Astrocyte of the hippocampus (primary cell): ENCODE measurements around the gene NEMP2.

Experiments
- DNase-seq: peaks from one replicate; pipeline ENCODE4 v3.0.0; 2011; ENCODE audit warnings: low read depth, low spot score

The NEMP2 gene

DNA sequence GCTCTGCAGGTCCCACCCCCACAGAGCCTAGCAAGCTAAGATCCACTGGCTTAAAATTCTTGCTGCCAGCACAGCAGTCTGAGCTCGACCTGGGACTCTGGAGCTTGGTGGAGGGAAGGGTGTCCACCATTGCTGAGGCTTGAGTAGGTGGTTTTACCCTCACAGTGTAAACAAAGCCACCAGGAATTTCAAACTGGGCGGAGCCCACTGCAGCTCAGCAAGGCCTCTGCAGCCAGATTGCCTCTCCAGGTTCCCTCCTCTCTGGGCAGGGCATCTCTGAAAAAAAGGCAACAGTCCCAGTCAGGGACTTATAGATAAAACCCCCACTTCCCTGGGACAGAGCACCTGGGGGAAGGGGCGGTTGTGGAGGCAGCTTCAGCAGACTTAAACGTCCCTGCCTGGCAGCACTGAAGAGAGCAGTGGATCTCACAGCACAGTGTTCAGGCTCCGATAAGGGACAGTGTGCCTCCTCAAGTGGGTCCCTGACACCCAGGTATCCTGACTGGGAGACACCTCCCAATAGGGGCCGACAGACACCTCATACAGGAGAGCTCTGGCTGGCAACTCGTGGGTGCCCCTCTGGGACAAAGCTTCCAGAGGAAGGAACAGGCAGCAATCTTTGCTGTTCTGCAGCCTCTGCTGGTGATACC, 20.0 kb upstream of the NEMP2 start:
- DNase-seq = no peak

DNA sequence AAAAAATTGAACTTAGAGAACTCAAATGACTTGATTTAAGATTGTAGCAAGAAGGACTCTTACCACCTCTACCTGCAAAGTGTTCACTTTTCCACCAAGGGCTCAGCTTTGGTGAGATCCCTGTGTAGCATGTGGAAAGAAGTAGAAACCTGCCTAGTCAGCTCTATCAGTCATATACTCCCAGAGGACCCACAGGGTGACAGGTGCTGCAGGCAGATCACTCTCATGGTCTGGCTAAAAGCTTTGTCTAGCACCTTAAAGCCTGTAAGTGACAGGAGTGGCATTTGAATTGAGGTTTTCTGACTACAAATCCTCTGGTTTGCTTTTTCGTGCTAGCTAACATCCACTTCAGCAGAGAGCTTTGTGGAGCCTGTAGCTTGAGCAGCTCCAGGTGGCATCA, 18.7 kb upstream of the NEMP2 start:
- DNase-seq = no peak

DNA sequence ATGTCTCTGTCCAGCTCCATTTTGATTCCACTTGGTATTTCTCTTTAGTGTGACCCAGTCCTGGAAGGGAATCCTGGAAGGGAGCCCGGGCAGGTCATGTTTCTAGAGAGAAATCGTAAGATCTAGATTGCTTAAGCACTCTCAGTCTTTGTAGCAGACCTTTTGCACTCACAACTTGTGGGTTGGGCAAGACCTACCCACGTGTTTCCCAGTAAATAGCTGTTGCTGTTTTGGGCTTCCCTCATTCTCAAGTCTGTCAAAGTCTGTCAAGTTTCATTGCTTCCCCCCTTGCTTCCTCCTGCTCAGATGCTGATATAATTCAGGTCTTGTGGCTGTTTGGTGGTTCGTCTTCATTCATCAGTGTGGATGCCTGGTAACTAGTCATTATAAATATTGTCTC, 17.4 kb upstream of the NEMP2 start:
- DNase-seq = no peak

DNA sequence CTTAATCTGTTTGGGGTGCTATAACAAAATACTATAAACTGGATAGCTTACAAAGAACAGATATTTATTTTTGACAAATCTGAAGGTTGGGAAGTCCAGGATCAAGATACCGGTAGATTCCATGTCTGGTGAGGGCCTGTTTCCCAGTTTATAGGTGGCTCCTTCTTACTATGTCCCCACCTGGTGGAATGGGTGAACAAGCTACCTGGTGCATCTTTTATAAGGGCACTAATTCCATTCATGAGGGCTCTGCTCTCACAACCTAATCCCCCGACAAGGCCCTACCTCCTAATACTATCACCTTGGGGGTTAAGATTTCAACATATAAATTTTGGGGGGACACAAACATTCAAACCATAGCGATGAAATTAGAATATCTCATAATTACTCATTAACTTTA, 15.6 kb upstream of the NEMP2 start:
- DNase-seq = no peak

DNA sequence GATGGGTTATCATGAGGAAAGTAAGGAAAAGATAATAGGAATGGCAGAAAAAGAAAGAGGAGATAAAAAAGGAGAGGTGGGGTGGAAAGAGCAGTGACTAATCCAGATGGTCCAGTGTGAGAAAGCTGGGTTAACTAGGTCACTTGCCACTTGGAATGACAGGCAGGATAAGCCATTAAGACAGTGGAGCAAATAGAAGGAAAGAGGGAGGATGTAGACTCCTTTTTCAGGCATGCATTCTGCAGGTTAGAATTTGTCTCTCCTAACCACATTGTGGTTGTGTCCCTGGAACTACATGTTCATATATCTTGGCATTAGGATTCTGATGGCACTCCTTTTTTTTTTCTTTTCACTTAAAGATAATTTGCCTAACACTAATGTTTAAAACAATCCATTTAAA, 13.4 kb upstream of the NEMP2 start:
- no peak for DNase-seq

DNA sequence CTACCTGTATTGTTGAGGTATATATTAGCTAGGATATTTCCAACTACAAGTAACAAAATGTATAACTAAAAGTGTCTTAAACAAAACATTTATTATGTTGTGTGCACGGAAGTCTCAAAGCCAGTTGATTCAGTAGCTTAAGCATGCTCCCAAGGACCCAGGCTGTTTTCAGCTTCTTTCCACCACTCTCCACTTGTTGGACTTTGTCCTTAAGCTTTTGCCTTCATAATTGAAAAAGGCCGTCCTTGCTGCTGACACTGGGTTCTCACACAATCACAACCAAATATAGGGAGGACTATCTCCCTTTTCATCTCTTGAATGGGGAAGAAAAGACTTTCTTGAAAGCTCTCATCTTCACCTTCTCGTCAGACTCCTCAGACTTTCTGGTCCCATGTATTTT, 12.2 kb upstream of the NEMP2 start:
- DNase-seq = no peak

DNA sequence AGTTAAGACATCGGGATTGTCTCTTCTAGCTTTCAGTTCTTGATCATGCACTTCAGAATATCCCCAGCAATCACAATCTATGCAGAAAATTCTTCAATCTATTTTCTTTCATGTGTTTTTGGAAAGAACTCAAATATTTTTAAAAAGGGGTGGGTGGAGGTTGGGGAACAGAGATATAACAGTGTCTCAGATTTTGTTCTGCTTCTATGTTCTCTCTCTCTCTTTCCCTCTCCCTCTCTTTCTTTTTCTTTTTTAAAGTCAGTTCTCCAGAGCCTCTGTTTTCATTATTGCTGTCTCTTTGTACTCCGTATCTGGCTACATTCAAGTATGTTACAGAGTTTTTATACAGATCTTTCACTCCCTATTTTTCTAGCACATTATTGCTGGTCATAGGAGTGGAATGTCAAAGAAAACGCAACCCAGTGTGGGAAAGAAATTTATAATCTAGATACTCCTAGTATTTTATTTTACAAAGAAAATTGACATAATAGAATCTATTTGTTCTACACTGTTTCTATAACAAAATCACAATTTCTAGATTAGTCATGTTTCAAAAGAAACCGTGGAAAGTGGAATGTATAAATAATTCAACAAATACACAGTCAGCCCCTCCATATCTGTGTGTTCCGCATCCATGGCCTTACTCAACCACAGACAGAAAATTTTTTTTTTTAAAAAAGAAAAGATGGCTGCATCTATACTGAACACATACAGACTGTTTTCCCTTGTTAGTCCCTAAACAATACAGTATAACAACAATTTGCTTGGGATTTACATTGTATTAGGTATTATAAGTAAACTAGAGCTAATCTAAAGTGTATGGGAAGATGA, 11.2 kb upstream of the NEMP2 start:
- peak; percentile 50 for DNase-seq

DNA sequence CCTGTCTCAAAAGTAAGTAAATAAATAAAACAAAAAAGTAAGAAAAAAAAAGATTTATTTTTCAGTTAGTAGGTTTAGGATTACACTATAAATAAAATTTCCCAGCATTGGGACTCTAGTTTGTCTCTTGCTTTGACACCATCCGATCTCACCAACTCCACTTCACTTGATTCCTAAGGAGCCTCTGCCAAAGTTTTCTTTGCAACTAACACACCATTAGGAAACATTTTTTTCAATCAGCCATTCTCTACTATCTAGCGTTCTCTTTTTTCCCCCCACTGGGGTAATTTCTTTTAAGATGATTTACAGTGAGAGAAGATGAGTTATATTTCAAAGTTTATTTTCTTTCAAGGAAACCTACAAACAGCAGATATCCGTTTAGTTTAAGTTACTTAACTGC, 10.6 kb upstream of the NEMP2 start:
- DNase-seq = no peak

DNA sequence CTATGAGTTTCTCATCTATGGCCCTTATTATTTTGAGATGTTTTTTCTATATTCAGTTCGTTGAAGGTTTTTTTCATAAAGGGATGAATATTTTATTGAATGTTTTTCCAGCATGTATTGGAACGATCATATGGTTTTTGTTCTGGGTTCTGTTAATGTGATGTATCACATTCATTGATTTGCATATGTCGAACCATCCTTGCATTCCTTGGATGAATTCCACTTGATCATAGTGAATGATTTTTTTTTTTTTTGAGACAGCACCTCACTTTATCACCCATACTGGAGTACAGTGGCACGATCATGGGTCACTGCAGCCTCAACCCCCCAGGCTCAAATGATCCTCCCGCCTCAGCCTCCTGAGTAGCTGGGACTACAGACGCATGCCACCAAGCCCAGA, 5.5 kb upstream of the NEMP2 start:
- no peak for DNase-seq

DNA sequence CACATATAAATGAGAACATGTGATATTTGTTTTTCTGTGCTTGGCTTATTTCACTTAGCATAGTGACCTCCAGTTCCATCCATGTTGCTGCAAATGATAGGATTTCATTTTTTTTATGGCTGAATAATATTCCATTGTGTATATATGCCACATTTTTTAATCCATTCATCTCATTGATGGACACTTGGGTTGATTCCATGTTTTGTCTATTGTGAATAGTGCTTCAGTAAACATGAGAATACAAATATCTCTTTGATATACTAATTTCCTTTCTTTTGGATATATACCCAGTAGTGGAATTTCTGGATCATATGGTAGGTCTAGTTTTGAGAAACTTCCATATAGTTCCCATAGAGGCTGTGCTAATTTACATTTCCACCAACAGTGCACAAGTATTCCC, 3.7 kb upstream of the NEMP2 start:
- no peak for DNase-seq

DNA sequence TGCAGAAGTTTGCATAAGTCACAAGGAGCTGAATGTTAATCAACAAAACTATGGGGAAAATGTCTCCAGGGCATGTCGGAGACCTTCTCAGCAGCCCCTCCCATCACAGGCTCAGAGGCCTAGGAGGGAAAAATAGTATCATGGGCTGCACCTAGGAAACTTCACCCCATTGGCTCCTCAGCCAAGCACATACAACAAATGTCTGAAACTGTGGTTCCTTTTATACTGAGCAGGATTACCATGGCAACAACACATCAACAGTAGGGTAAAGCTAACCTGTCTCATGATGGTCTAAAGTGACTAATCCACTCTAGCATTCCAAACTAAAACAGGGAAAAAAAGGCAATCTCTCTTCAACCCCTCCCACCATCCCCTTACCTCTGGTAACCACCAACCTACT, 3.2 kb upstream of the NEMP2 start:
- DNase-seq = peak; percentile 40

DNA sequence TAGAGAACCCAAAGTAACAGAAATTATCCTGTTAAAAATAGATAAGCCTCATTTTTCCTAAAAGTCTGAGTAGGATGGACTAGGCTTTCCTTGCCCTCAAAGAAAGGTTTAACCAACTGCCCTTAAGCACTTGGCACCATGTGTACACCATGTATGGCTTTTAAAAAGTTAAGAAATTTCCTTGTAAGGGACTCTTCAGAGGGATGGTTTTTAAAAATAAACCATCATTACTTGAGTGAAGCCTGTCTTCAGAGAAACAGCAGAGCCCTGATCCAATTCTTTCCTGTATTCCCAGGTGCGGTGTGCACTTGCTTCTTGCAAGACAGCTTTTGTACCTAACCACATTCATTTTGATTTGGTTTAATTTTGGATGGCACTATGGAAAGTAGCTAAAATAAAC, 1.1 kb upstream of the NEMP2 start:
- no peak for DNase-seq

DNA sequence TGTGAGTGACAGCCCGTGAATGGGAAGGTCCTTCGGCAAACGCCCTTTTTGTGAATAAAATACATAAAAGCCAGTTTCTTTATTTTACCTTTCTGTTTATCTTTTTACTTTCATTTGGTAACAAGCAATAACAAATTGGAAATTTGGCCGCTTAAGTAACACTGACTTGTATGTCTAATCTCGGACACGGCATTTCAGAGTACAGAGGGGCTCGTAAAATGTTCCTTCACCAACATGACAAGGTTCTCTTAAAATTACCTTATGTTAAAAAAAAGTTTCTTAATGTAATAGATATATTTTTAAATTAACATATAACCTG, 558 bp upstream of the NEMP2 start:
- no peak for DNase-seq

DNA sequence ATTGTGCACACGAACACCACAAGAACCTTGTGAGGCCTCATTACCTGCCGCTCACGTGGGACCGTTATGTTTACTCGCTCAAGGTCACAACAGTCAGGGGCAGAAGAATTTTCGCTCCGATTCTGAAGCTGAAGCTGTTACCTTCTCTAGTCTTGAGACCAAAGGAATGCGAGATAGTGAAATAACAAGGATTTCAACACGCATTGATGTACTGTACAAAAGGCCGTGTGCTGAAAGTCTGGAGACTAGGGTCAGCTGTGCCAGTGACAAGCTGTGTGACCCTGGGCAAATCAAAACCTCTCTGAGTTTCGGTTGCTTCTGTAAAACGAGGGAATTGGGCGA, 583 bp downstream of the NEMP2 start:
- DNase-seq = no peak

DNA sequence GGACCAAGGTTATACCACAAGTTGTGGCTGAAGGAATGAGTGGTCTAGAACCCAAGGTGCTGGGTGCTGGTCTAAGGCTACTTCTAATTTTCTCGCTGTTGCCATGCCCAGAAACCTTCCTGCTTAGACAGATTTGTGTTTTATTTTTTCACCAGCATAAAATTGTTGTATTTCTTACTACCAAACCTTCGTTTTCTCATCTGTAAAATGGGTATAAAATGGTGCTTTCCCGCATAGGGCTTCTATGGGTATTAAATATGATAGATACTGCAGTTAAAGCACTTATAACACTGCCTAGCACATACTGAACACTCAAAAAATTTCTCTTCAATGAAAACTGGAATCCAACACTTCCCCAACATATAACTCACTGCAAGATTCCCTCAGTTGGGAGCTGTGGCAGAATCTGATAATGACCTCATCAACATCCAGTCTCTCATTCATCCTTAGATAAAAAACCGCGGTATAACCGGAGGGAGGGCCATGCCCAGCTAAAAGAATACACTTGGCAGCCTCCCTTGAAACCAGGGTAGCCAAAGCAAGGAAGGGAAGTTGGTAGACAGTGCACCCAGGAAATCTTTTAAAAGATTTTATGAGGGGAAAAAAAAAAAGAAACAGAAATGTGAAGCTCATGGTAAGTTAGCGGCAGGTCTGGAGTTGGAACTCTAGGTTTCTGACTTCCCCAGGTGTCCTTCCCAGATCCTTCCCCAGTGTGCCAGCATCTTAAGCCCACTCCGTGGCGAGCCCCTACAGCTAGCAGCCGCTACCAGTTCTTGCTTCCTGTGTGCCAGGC, 1.2 kb downstream of the NEMP2 start:
- no peak for DNase-seq

DNA sequence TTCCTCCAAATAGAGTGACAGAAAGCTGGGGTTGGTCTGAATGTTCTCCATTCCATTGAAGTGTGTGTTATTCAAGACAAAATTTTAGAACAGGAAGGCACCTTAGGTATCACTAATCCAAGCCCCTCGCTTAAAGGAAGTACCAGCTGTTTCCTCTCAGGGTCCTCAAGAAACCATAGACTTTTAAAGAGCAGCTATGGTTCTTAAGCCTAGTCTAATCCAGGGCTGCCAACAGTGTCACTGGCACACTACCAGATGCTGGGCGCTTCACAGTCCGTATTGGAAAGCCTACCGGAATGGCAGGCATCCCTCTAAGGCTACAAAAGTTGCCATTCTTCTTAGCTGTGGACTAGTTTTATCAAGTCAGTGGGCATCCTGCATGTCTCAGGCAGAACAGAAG, 1.9 kb downstream of the NEMP2 start:
- DNase-seq = no peak

DNA sequence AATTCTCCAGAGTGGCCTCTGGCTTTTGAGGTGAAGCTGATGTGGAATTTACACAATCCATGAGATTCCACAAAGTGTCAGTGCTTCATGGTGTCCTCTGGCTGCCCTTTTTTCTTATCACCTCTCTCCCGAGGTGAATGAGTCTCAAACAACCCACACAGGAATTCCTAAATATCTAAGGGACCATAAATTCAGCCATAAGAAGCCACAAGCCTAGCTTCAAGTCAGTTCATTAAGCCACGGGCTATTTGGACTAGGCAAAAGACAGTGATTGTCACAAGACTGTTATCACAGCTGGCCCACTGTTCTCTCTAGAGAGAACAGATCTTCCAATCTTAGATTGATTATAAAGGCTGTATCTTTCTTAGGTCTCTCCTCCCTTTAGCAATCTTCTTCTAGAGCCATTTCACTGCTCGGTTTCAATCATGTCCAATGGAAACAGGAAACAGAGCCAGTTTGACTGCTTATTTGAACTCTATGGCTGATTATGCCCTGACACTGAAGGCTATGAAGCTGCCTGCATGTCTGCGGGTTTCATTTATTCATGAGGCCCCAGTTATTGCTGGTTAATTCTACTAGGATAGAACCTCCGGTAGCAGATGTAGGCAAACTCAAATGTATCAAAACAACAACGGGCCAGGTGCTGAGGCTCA, 4.1 kb downstream of the NEMP2 start:
- peak; percentile 67 for DNase-seq

DNA sequence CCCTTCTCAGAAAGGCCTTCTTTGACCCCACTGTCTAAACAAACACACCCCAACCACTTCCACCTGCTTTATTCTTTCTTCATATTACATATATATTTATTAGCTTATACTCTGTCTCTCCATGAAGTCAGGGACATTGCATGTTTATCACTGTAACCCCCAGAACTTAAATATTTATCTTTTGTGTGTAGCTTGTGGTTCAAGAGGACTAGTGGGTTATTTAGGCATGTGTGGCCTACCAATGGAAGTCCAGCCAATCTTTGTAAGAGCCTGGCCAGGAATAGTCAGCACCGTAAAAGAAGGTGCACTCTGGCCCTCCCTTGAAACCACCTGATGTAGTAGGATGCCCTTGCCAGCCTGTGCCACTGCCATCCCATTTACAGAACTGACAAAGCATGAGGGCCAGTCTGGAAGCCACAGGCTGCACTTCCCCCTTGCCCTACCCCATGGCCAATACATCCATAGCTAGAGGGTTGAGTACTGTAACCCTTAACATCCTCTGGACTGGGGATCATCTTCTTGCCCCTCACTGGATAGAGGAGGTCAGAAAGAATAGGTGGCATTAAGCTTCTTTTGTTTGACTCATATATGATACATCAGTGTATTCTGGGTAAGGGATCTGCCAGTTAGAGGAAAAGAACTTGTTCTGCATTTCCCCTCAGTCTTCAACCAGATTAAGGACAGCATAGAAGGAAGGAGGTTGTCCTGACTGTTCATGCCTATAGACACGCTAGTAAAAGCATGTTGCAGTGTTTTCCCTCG, 4.9 kb downstream of the NEMP2 start:
- no peak for DNase-seq

DNA sequence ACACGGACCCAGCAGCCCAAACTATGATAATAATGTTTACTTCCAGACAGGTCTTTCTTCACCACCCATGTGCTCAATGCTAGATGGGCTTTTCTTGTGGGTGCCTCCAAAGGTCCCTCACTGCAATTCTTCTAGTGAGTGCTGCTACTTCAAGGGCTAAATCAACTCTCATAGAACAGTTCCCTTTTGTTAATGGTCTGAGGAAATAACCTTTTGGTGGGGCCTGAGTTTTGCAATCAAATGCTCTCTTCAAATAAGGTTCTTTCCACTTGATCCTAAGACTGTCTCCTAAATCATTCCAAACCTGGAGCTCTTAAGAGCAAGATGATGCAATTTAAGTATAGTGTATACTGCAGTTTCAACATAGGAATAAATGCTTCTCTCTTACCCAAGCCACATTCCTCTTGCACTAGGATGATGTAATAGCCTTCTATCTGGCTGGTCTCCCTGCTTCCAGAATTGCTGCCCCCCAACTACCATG, 6.0 kb downstream of the NEMP2 start:
- no peak for DNase-seq

DNA sequence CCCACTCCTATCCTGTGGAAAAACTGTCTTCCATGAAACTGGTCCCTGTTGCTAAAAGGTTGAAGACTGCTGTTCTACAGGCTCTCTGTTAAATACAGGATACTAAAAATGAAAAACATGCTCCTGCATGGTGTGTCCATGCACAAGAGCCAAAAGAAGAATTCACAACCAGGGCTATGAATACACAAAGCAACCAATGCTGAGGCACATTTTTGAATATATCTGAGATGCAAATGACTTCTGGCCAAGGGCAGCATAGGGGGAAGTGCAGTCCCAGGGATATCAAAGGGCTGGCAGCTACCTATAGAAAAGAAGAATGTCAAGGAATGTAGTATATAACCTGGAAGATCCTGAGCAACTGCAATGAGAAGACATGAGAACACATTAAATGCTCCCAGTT, 6.6 kb downstream of the NEMP2 start:
- DNase-seq = no peak

DNA sequence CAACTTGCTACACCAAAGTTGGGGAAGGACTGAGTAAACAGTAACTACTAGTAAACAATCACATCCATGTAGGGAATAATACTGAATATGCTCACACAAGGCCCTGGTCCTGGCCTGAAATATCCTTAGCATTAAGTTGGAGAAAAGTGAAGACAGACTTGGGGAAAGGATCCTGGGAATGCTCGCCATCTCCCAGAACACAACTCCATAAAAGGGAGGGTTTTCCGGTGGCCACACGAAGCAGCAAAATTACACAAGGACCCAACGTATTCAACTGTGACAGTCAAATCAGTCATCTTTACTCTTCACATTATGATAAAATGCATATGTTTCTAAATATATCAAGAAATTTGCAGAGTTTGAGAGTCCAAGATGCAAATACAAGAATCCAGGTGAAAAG, 7.3 kb downstream of the NEMP2 start:
- no peak for DNase-seq
